ENCODE results near the gene LILRA2.

The LILRA2 gene

GRCh38 chr19:54535601-54536000 is 38.0 kb upstream of the LILRA2 start:
- TF ChIP-seq ZFX (IDR thresholded peaks at IDR 0.05; ENCODE audit: borderline replicate concordance) (no peak), CTCF (IDR thresholded peaks at IDR 0.05) (no peak)
- H3K27ac ChIP-seq = no peak overlapping the region

- H3K27ac ChIP-seq = no peak overlapping the region
- no peak for TF ChIP-seq CTCF (IDR thresholded peaks at IDR 0.05)
- no peak for TF ChIP-seq ZFX (IDR thresholded peaks at IDR 0.05; ENCODE audit: borderline replicate concordance)
Observed at GRCh38 chr19:54536956-54537355, 36.6 kb upstream of the LILRA2 start.

- TF ChIP-seq ZFX (IDR thresholded peaks at IDR 0.05; ENCODE audit: borderline replicate concordance) = no peak
- TF ChIP-seq CTCF (IDR thresholded peaks at IDR 0.05) = no peak
- no peak overlapping the region for H3K27ac ChIP-seq
Observed at GRCh38 chr19:54541712-54542111, 31.9 kb upstream of the LILRA2 start.

- TF ChIP-seq CTCF (IDR thresholded peaks at IDR 0.05) = no peak
- no peak for TF ChIP-seq ZFX (IDR thresholded peaks at IDR 0.05; ENCODE audit: borderline replicate concordance)
- no peak overlapping the region for H3K27ac ChIP-seq
Observed at GRCh38 chr19:54548806-54549205, 24.8 kb upstream of the LILRA2 start.

- H3K27ac ChIP-seq = no peak overlapping the region
- no peak for TF ChIP-seq ZFX (IDR thresholded peaks at IDR 0.05; ENCODE audit: borderline replicate concordance)
- no peak for TF ChIP-seq CTCF (IDR thresholded peaks at IDR 0.05)
Observed at GRCh38 chr19:54549224-54549623, 24.4 kb upstream of the LILRA2 start.

GRCh38 chr19:54551293-54551692 is 22.3 kb upstream of the LILRA2 start:
- no peak for TF ChIP-seq CTCF (IDR thresholded peaks at IDR 0.05)
- TF ChIP-seq ZFX (IDR thresholded peaks at IDR 0.05; ENCODE audit: borderline replicate concordance) = no peak
- no peak overlapping the region for H3K27ac ChIP-seq

GRCh38 chr19:54551950-54552912 is 21.4 kb upstream of the LILRA2 start:
- H3K27ac ChIP-seq = no peak overlapping the region
- TF ChIP-seq CTCF (IDR thresholded peaks at IDR 0.05) (no peak), ZFX (IDR thresholded peaks at IDR 0.05; ENCODE audit: borderline replicate concordance) (no peak)

All from 22Rv1 (cell line).